Measurements from ENCODE around the gene FMC1. TPM values are rescaled to one million over a fixed set of nuclear protein-coding genes. Genes with fewer than 3 reads are reported as not detected.

Gene FMC1
- 12.6 and 14.1 TPM in 2 replicates for total RNA-seq

GRCh38 chr7:139341058-139341775, at the start of gene FMC1:
TSS of gene FMC1 (plus strand) at chr7:139341337. CDS start at chr7:139341385, 48 bp downstream.

GRCh38 chr7:139359366-139360209, 18.5 kb downstream of the FMC1 start, which contains the start of gene LUC7L2:
TSS of gene LUC7L2 (plus strand) at chr7:139359894. CDS start at chr7:139360262, 368 bp downstream.

Small RNA genes lying within 50 kb of the gene (small RNA-seq; reads per million reads assigned to genes)
- not detected for gene RNU6-206P

Other genes with a start within 250 kb of the FMC1 start
- gene ZC3HAV1, start 231.6 kb upstream of the FMC1 start, total RNA-seq: 20.8 and 32.6 TPM in 2 replicates
- gene UBN2, start 110.1 kb upstream of the FMC1 start, total RNA-seq: 9.0 and 12.2 TPM in 2 replicates
- gene LUC7L2, start 18.6 kb downstream of the FMC1 start, total RNA-seq: 42.5 and 74.2 TPM in 2 replicates
- gene KLRG2, start 142.3 kb downstream of the FMC1 start, total RNA-seq: under 0.01 and 0.33 TPM in 2 replicates
- gene CLEC2L, start 182.3 kb downstream of the FMC1 start, total RNA-seq: not detected in 2 replicates